ENCODE results near the gene GNA14.

DNA sequence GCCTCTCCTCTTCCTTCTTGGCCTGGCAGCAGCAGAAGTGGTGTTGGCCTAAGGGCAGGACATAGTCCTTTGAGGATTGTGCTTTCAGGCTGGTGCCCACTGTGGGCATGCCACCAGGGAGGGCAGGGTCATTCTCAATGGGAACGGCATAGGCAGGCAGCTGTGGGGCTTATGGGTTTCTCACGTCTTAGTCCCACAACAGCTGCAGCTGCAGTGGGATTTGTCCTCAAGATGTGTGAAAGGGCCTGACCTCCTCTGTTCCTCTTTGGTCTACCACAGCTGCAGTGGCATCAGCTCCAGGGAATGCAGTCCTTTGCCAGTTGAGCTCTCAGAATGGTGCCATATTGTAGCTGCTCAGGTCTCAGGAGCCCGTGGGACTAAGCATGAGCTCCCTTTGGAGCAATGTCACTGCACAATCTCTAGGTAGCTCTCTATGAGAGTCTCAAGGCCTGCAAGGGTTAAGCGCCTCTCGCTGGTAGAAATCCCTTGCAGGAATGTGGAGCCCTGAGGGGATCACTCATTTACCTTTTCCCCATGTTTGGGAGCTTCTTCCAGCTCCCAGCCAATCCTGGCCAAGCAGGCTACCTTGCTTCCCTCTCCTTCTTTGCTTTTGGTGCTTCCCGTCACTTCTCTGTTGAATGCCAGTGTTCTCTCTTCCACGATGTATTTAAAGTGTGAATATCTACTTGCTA, 104.8 kb downstream of the GNA14 start:
- TF ChIP-seq, protein P1, sequence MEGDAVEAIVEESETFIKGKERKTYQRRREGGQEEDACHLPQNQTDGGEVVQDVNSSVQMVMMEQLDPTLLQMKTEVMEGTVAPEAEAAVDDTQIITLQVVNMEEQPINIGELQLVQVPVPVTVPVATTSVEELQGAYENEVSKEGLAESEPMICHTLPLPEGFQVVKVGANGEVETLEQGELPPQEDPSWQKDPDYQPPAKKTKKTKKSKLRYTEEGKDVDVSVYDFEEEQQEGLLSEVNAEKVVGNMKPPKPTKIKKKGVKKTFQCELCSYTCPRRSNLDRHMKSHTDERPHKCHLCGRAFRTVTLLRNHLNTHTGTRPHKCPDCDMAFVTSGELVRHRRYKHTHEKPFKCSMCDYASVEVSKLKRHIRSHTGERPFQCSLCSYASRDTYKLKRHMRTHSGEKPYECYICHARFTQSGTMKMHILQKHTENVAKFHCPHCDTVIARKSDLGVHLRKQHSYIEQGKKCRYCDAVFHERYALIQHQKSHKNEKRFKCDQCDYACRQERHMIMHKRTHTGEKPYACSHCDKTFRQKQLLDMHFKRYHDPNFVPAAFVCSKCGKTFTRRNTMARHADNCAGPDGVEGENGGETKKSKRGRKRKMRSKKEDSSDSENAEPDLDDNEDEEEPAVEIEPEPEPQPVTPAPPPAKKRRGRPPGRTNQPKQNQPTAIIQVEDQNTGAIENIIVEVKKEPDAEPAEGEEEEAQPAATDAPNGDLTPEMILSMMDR (IDR thresholded peaks at IDR 0.05), result no peak
- TF ChIP-seq POLR2A (IDR thresholded peaks at IDR 0.05), result no peak

Data from thyroid gland (tissue), 4 donors.